ENCODE data around the gene VSTM2L. TPM values are rescaled to one million over a fixed set of nuclear protein-coding genes. Genes with fewer than 3 reads are reported as not detected.

The VSTM2L gene
- total and polyA plus RNA-seq, 9 donors, result 0.12 to 23.0 (median 0.36) TPM; not detected in 2

- H3K27me3 ChIP-seq, result no peaks in the 10 kb centered on the region
- H3K9me3 ChIP-seq, result no peaks in the 10 kb centered on the region
- H3K4me3 ChIP-seq, result no peak overlapping the region
- no peaks in the 10 kb centered on the region for H3K36me3 ChIP-seq
- DNase-seq, result no peak
- 82 to 89% (median 86%) methylated on average over 6 of the region's 6 CpGs for WGBS, 3 donors
- no peak overlapping the region for H3K27ac ChIP-seq
- no peaks in the 10 kb centered on the region for H3K4me1 ChIP-seq (ENCODE audit: insufficient read depth)
- TF ChIP-seq POLR2A (IDR thresholded peaks at IDR 0.05), result no peak
- TF ChIP-seq CTCF (IDR thresholded peaks at IDR 0.05), result no peak
- no peak for TF ChIP-seq EP300 (IDR thresholded peaks at IDR 0.05)
- intact Hi-C loops (cut with DNase I), result no loop called here
These were observed 15.1 kb downstream of the VSTM2L start for GRCh38 chr20:37918035-37918434.

- DNase-seq, result no peak
- no peak overlapping the region for H3K4me3 ChIP-seq
- no peaks in the 10 kb centered on the region for H3K27me3 ChIP-seq
- TF ChIP-seq EP300 (IDR thresholded peaks at IDR 0.05), result no peak
- no peak for TF ChIP-seq POLR2A (IDR thresholded peaks at IDR 0.05)
- TF ChIP-seq CTCF (IDR thresholded peaks at IDR 0.05), result no peak
- no peak overlapping the region for H3K27ac ChIP-seq
- intact Hi-C loops (cut with DNase I), result no loop called here
- no peaks in the 10 kb centered on the region for H3K4me1 ChIP-seq (ENCODE audit: insufficient read depth)
- 19 to 31% (median 21%) methylated on average over 5 of the region's 5 CpGs for WGBS, 3 donors
- H3K9me3 ChIP-seq, result no peaks in the 10 kb centered on the region
- no peaks in the 10 kb centered on the region for H3K36me3 ChIP-seq
These were observed 16.6 kb downstream of the VSTM2L start for GRCh38 chr20:37919389-37920040.

DNA sequence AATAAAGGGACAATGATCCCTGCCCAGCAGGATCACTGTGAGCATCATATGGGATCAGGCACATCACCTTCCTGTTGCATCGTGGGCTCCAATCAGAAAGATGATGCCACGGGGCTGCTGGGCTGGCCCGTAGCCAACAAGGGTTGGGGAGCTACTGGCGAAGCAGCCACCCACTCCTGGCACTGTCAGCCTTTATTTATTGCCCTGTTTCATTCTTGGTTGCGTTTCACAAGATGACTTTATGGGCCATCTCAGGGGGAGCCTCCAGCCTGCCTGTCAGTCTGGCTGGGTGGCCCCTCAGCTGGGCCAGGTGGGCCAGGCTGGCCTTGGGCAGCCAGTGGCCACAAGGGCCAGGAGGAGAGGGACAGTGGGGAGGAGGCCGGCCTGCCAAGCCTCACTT lies 17.3 kb downstream of the VSTM2L start:
- no peak overlapping the region for H3K4me3 ChIP-seq
- intact Hi-C loops (cut with DNase I), result no loop called here
- WGBS, 3 donors, result 25 to 31% (median 26%) methylated on average over 6 of the region's 6 CpGs
- no peaks in the 10 kb centered on the region for H3K4me1 ChIP-seq (ENCODE audit: insufficient read depth)
- H3K9me3 ChIP-seq, result no peaks in the 10 kb centered on the region
- H3K36me3 ChIP-seq, result no peaks in the 10 kb centered on the region
- no peak for DNase-seq
- no peak overlapping the region for H3K27ac ChIP-seq
- H3K27me3 ChIP-seq, result no peaks in the 10 kb centered on the region
- TF ChIP-seq POLR2A (IDR thresholded peaks at IDR 0.05) (no peak), EP300 (IDR thresholded peaks at IDR 0.05) (no peak), CTCF (IDR thresholded peaks at IDR 0.05) (no peak)

DNA sequence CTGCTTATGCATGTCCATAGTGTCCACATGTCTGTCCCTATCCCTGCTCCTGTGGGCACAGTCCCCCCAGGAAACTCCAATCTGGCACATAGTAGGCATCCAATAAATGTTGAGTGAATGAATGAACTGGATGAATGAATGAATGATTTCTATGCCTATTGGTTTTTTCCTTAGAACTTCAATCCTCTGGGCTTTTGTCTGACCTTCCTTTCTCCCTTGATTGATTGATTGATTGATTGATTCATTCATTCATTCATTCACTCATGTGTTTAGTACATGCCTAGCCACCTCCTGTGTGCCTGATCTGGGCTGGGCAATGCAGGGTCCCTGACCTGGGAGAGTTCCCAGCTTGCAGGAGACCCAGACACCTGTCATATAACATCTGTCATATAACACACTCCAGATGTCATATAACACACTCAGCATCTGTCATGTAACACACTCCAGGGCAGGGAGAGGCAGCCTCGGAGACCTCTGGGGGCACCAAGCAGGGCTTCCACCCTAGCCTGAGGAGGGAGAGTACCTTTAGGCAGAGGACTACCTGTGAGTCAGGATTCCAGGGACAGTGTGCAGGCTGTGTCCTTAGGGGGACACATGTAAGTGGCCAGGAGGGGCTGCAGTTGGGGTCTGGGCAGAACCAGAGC lies 17.9 kb downstream of the VSTM2L start:
- Histone ChIP-seq H3K4me3 (no peak overlapping the region), H3K36me3 (no peaks in the 10 kb centered on the region), H3K27me3 (no peaks in the 10 kb centered on the region), H3K9me3 (no peaks in the 10 kb centered on the region), H3K27ac (no peak overlapping the region), H3K4me1 (ENCODE audit: insufficient read depth) (no peaks in the 10 kb centered on the region)
- no peak for DNase-seq
- no peak for TF ChIP-seq POLR2A (IDR thresholded peaks at IDR 0.05)
- TF ChIP-seq CTCF (IDR thresholded peaks at IDR 0.05), result no peak
- TF ChIP-seq EP300 (IDR thresholded peaks at IDR 0.05), result no peak
- intact Hi-C loops (cut with DNase I), result no loop called here
- 58 to 80% (median 63%) methylated on average over 1 of the region's 1 CpG for WGBS, 3 donors
